Right lobe of liver (tissue), 6 donors: ENCODE measurements around the gene TBC1D23. TPM values are rescaled to one million over a fixed set of nuclear protein-coding genes. Genes with fewer than 3 reads are reported as not detected.

Source experiments
- ATAC-seq, 4 donors: fragments of 200-7000 bp; cut with Tn5 transposase; one replicate each; pipeline ENCODE4 v1.9.1; 2020; ENCODE audit warnings: mild to moderate bottlenecking in 4 of 4, moderate library complexity in 4 of 4
- DNase-seq, 3 donors: peaks; one replicate each; pipeline ENCODE4 v3.0.0-alpha.2; 2020
- H3K27ac ChIP-seq, 3 donors: fragments of 200-600 bp; one replicate each; pipeline ENCODE4 v1.8.0; 2022
- H3K27me3 ChIP-seq, 2 donors: fragments of 200-600 bp; one replicate each; pipeline ENCODE4 v1.8.0; 2022
- H3K36me3 ChIP-seq, 4 donors: fragments of 200-600 bp; sonication (generic) in 1 of 4; one replicate each; pipeline versions ENCODE4 v1.5.1 to v1.8.0; 2017 to 2022; ENCODE audit warnings: control low read depth in 1 of 4
- H3K4me1 ChIP-seq, 4 donors: fragments of 200-600 bp; sonication (generic) in 1 of 4; one replicate each; pipeline versions ENCODE4 v1.5.1 to v1.8.0; 2017 to 2022; ENCODE audit warnings: control low read depth in 1 of 4
- H3K4me3 ChIP-seq, 3 donors: fragments of 200-600 bp; one replicate each; pipeline ENCODE4 v1.8.0; 2022
- H3K9me3 ChIP-seq, 4 donors: fragments of 200-600 bp; sonication (generic) in 1 of 4; one replicate each; pipeline versions ENCODE4 v1.5.1 to v1.8.0; 2017 to 2022; ENCODE audit warnings: control low read depth in 1 of 4
- CTCF ChIP-seq, 4 donors: fragments of 200-600 bp in 3 of 4; fragments of 450-650 bp in 1 of 4; IDR thresholded peaks; one replicate each; pipeline versions ENCODE4 v1.5.1 to v1.8.0; 2016 to 2022; ENCODE audit warnings: antibody characterized with exemption in 4 of 4, mild to moderate bottlenecking in 2 of 4
- POLR2A ChIP-seq: fragments of 450-650 bp; IDR thresholded peaks from one replicate; pipeline ENCODE4 v1.6.1; 2017; ENCODE audit warnings: antibody characterized with exemption, mild to moderate bottlenecking
- WGBS: methylation state at CpG from one replicate; pipeline ENCODE4 v1.1.6; 2018; ENCODE audit warnings: low coverage, low lambda C conversion rate; ENCODE audit not compliant: insufficient coverage; ENCODE audit errors: missing lambda C conversion rate; 5-methylcytosine and 5-hydroxymethylcytosine counted together
- intact Hi-C, 2 donors: fragments of 100-400 bp; cut with DNase I; formaldehyde crosslinking; loops; one replicate each; pipeline versions ENCODE4 v1.11.2 to v1.14.1; 2022
- total RNA-seq, 6 experiments: library from RNA; depleted of rRNA in 2 of 6; stranded (reverse); fragments of >200 nt in 2 of 6; fragmentation: NEBNext Ultra II Directional in 3 of 6; extraction: Animal tissue kit (Norgen Biotek cat#: 25700) in 3 of 6; gene quantifications; one replicate each; pipeline versions ENCODE4 v1.1.0 to v1.2.4, GENCODE V29; 2016 to 2023
- donor health status: DM: no; HTN: yes; CAD: no.
- donor health status: DM: no; HTN: no; CAD: no.
- donor health status: DM: no; HTN: no; CAD: no.
- donor health status: DM: no; HTN: yes; CAD: no.
- donor health status: DM: no; HTN: yes; CAD: no.

The TBC1D23 gene
- total RNA-seq, 6 experiments from 2014 or later = 13.9 to 26.2 (median 21.5) TPM

GRCh38 chr3:100358413-100358812 lies 97.6 kb downstream of the TBC1D23 start:
- Histone ChIP-seq H3K27ac (peak overlapping the region in 2 of 3 donors; percentile 47 to 64), H3K36me3 (peaks cover 0 to 16% (median 8%) of the 10 kb centered on the region in 4 donors), H3K27me3 (no peaks in the 10 kb centered on the region), H3K9me3 (no peaks in the 10 kb centered on the region), H3K4me3 (no peak overlapping the region), H3K4me1 (peaks cover 0 to 50% (median 5%) of the 10 kb centered on the region in 4 donors)
- DNase-seq (peak in 1 of 3 donors; percentile 54), ATAC-seq (peak; percentile 77 to 88 (median 80))
- no peak for TF ChIP-seq CTCF (IDR thresholded peaks at IDR 0.05)
- no peak for TF ChIP-seq POLR2A
- 10% methylated on average over 2 of the region's 2 CpGs for WGBS
- intact Hi-C loops = no loop called here

- H3K4me1 ChIP-seq = peaks cover 0 to 47% (median 4%) of the 10 kb centered on the region in 4 donors
- H3K27ac ChIP-seq = peak overlapping the region in 2 of 3 donors; percentile 47 to 64
- 76% methylated on average over 3 of the region's 3 CpGs for WGBS
- H3K9me3 ChIP-seq = no peaks in the 10 kb centered on the region
- TF ChIP-seq CTCF (IDR thresholded peaks at IDR 0.05) = no peak
- no peak for TF ChIP-seq POLR2A
- no peak for ATAC-seq
- peaks cover 0 to 15% (median 8%) of the 10 kb centered on the region in 4 donors for H3K36me3 ChIP-seq
- intact Hi-C loops = no loop called here
- H3K4me3 ChIP-seq = no peak overlapping the region
- no peak for DNase-seq
- H3K27me3 ChIP-seq = no peaks in the 10 kb centered on the region
These were observed 98.2 kb downstream of the TBC1D23 start for GRCh38 chr3:100359035-100359434.

GRCh38 chr3:100360757-100361496 lies 100.1 kb downstream of the TBC1D23 start:
- peaks cover 0 to 19% (median 5%) of the 10 kb centered on the region in 4 donors for H3K36me3 ChIP-seq
- H3K4me3 ChIP-seq = no peak overlapping the region
- intact Hi-C loops = no loop called here
- DNase-seq (no peak), ATAC-seq (peak; percentile 23 to 59 (median 39))
- WGBS = 45% methylated on average over 4 of the region's 4 CpGs
- H3K4me1 ChIP-seq = peaks cover 0 to 47% (median 4%) of the 10 kb centered on the region in 4 donors
- H3K9me3 ChIP-seq = no peaks in the 10 kb centered on the region
- H3K27me3 ChIP-seq = no peaks in the 10 kb centered on the region
- H3K27ac ChIP-seq = peak overlapping the region in 2 of 3 donors; percentile 5 to 52
- TF ChIP-seq POLR2A = no peak
- TF ChIP-seq CTCF (IDR thresholded peaks at IDR 0.05) = no peak

GRCh38 chr3:100361897-100362296 lies 101.1 kb downstream of the TBC1D23 start:
- Histone ChIP-seq H3K27ac (no peak overlapping the region), H3K4me1 (peaks cover 0 to 46% (median 4%) of the 10 kb centered on the region in 4 donors), H3K36me3 (peaks cover 0 to 20% (median 4%) of the 10 kb centered on the region in 4 donors), H3K9me3 (no peaks in the 10 kb centered on the region), H3K27me3 (no peaks in the 10 kb centered on the region), H3K4me3 (no peak overlapping the region)
- TF ChIP-seq CTCF (IDR thresholded peaks at IDR 0.05) (no peak), POLR2A (no peak)
- intact Hi-C loops = no loop called here
- DNase-seq (peak in 1 of 3 donors; percentile 59), ATAC-seq (peak in 2 of 4 donors; percentile 32 to 45)
- WGBS = 43% methylated on average over 1 of the region's 1 CpG
